ENCODE measurements around the gene VAT1L.

The VAT1L gene

GRCh38 chr16:78025631-78026030, 237.3 kb downstream of the VAT1L start:
- no peaks in the 10 kb centered on the region for H3K36me3 ChIP-seq (ENCODE audit: control insufficient read depth, insufficient read depth, low read length)
- no peaks in the 10 kb centered on the region for H3K9me3 ChIP-seq (ENCODE audit: control insufficient read depth, insufficient read depth, low read depth, low read length)
- H3K4me3 ChIP-seq (ENCODE audit: low read depth, low read length) = no peak overlapping the region
- H3K27ac ChIP-seq (ENCODE audit: low read depth, low read length) = no peak overlapping the region
- H3K4me1 ChIP-seq (ENCODE audit: control insufficient read depth, insufficient read depth, low read length) = peaks cover 10% of the 10 kb centered on the region; the same call in 1 of the 2 replicates
- no peaks in the 10 kb centered on the region for H3K27me3 ChIP-seq (ENCODE audit: control insufficient read depth, insufficient read depth, low read length)
- no peak overlapping the region for H3K9ac ChIP-seq (ENCODE audit: low read length)

- H3K27me3 ChIP-seq (ENCODE audit: control insufficient read depth, insufficient read depth, low read length) = no peaks in the 10 kb centered on the region
- H3K36me3 ChIP-seq (ENCODE audit: control insufficient read depth, insufficient read depth, low read length) = no peaks in the 10 kb centered on the region
- 0 out of 2 replicates have a peak, but pooled peaks cover 4% of the 10 kb centered on the region for H3K4me1 ChIP-seq (ENCODE audit: control insufficient read depth, insufficient read depth, low read length)
- H3K9ac ChIP-seq (ENCODE audit: low read length) = no peak overlapping the region
- H3K9me3 ChIP-seq (ENCODE audit: control insufficient read depth, insufficient read depth, low read depth, low read length) = no peaks in the 10 kb centered on the region
- no peak overlapping the region for H3K27ac ChIP-seq (ENCODE audit: low read depth, low read length)
- H3K4me3 ChIP-seq (ENCODE audit: low read depth, low read length) = no peak overlapping the region
These were observed 239.7 kb downstream of the VAT1L start for GRCh38 chr16:78028018-78028417.
